Activated T-helper 9 cell treated with anti-CD3 and anti-CD28 coated beads, Interleukin-2, amount 50 U/mL, for 16 hours (primary cell): ENCODE measurements around the gene PSME1.

Experiments
- DNase-seq: peaks from one replicate; pipeline ENCODE4 v3.0.0-alpha.2; 2020; ENCODE audit warnings: low read depth

Gene PSME1

GRCh38 chr14:24176599-24176998, 40.6 kb downstream of the PSME1 start:
- no peak for DNase-seq

- no peak for DNase-seq
Measured at GRCh38 chr14:24177041-24177825, 41.2 kb downstream of the PSME1 start.

- DNase-seq, result no peak
Measured at GRCh38 chr14:24177891-24178290, 41.9 kb downstream of the PSME1 start.

- no peak for DNase-seq
Measured at GRCh38 chr14:24178399-24179178, 42.6 kb downstream of the PSME1 start.

- no peak for DNase-seq
Measured at GRCh38 chr14:24179294-24179960, 43.4 kb downstream of the PSME1 start.

GRCh38 chr14:24179961-24180796, 44.2 kb downstream of the PSME1 start:
- DNase-seq, result no peak

- DNase-seq, result no peak
Measured at GRCh38 chr14:24181371-24182077, 45.5 kb downstream of the PSME1 start.

GRCh38 chr14:24182110-24182882, 46.3 kb downstream of the PSME1 start:
- DNase-seq, result no peak

GRCh38 chr14:24183014-24183481, 47.1 kb downstream of the PSME1 start:
- no peak for DNase-seq

GRCh38 chr14:24184104-24184970, 48.3 kb downstream of the PSME1 start:
- no peak for DNase-seq

- DNase-seq, result no peak
Measured at GRCh38 chr14:24185026-24185425, 49.0 kb downstream of the PSME1 start.

- no peak for DNase-seq
Measured at GRCh38 chr14:24185741-24186140, 49.7 kb downstream of the PSME1 start.

GRCh38 chr14:24186831-24187538, 51.0 kb downstream of the PSME1 start:
- DNase-seq, result no peak

- DNase-seq, result no peak
Measured at GRCh38 chr14:24187539-24187915, 51.5 kb downstream of the PSME1 start.
